Measurements from ENCODE around the gene WNT3A.

Gene WNT3A

DNA sequence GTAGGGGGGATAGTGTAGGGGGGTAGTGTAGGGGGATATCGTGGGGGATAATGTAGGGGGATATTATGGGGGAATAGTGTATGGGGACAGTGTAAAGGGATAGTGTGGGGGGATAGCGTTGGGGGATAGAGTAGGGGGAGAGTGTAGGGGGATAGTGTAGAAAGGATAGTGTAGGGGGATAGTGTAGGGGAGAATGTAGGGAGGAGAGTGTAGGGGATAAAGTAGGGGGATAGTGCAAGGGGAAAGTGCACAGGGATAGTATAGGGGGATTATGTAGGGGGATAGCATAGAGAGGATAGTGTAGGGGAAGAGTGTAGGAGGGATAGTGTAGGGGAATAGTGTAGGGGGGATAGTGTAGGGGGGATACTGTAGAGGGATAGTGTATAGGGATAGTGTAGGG is 63.4 kb downstream of the WNT3A start:
- DNase-seq (ENCODE audit: low read depth) = no peak

DNA sequence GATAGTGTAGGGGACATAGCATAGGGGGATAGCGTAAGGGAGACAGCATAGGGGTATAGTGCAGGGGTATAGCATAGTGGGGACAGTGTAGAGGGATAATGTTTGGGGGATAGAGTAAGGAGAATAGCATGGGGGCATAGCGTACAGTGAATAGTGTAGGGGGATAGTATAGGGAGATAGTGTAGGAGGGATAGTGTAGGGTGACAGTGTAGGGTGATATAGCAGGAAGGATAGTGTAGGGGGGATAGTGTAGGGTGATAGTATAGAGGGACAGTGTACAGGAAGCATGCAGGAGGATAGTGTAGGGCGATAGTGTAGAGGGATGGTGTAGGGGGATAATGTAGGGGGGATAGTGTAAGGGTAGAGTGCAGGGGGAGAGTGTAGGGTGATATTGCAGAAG is 64.1 kb downstream of the WNT3A start:
- DNase-seq (ENCODE audit: low read depth) = no peak

DNA sequence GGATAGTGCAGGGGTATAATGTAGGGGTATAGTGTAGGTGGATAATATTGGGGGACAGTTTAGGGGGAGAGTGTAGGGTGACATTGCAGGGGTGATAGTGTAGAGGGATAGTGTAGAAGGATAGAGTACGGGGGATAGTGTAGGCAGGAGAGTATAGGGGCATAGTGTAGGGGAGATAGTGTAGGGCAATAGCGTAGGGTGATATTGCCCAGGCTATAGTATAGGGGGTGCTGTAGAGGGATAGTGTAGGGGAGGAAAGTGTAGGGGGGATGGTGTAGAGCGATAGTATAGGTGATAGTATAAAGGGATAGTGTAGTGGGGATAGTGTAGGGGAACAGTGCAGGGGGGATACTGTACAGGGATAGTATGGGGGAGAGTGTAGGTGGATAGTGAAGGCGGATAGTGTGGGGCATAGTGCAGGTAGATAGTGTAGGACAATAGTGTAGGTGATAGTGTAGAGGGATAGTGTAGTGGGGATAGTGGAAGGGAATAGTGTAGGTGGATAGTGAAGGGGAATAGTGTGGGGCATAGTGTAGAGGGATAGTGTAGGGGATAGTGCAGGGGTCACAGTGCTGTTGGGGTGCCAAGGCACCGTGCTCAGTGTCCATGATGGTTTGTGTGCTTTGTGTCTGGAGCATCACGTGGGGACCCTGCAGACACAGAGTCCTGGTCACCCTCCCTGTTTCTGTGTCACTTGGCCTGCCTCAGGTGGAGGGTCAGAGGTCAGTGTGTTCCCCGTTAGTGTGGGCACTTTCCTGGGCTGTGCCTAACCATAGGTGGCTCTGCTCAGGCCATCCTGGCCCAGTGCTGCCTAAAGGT is 65.2 kb downstream of the WNT3A start:
- no peak for DNase-seq (ENCODE audit: low read depth)

DNA sequence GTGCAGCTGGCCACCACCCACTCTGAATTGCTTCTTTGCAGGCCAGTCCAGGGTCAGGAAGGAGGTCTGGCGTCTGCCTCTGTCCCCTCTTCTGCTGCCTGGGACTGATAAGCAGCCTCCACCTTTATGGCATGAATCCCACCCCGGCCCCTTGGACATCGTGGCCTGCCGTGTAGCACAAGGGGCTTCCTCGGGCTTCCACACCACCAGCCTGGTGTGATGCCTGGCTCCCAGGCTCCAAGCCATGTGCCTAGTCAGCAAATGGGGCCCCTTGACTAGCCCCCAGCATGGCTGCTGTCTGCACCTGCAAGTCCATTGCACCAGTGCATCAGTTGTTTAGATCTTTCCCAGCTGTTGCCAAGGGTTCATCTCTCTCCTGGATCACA is 65.9 kb downstream of the WNT3A start:
- no peak for DNase-seq (ENCODE audit: low read depth)

DNA sequence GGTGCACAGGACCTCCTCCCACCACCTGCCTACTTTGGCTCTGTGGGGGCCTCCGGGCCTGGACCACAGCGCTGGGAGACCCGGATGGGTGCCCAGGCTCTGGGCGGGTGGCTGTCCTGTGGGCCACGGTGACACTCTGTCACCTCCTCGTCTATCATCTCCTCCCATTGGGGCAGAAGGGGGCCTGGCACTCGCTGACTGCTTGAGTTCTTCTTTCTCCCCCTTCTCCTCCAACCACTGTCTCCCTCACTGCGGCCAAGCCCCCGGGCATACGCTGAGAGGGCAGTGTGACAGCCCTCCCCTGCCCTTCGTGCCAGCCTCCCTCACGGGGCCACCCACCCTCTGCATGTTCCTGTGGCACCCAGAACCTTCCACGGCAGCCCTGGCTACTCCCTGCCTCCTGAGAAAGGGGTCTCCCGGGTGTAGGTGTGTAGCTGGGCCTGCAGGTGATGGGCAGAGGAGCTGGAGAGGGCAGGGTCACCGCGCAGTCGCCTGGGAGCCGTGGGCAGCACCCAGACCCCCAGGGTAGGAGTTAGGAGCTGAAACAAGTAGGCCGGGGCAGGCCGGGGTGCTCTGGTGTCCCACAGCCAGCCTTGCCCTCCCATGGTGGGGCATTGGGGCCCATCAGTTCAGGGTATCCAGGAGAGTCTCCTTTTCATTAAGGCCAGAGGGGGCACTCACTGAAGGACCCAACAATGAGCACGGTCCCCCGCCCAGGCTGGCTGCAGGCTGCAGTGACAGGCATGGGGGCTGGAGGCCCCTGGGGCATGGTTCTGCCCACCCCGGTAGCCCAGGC is 66.5 kb downstream of the WNT3A start:
- no peak for DNase-seq (ENCODE audit: low read depth)

DNA sequence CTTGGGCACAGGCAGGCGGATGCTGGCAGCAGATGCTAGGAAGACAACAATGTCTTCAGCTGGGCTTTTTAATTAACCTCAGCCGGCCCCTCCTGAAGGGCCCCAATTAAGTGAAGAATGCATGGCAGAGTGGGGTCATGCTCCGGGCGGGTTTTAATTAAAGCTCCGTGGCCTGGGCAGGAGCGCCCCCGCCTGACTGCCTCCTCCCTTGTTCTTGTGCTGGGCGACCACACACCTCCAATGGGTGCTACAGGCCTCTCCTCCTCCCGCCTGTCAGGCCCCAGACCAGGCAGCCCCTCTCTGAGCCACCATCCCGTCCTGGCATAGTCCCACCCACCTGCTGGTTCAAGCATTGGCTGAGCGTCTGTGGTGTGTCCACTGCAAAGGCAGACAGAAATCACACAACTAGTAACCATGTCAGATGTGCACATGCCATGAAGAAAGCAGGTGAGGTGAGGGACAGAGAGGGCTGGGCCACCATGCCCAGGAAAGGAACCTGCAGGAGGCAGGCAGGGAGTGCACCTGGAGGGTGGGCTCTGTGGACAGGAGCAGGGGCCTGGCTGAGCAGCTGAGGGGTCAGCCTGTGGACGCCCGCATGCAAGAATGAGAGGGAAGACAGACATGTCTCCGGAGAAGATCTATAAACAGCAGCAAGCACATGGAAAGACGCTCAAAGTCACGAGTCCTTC is 67.2 kb downstream of the WNT3A start:
- no peak for DNase-seq (ENCODE audit: low read depth)

DNA sequence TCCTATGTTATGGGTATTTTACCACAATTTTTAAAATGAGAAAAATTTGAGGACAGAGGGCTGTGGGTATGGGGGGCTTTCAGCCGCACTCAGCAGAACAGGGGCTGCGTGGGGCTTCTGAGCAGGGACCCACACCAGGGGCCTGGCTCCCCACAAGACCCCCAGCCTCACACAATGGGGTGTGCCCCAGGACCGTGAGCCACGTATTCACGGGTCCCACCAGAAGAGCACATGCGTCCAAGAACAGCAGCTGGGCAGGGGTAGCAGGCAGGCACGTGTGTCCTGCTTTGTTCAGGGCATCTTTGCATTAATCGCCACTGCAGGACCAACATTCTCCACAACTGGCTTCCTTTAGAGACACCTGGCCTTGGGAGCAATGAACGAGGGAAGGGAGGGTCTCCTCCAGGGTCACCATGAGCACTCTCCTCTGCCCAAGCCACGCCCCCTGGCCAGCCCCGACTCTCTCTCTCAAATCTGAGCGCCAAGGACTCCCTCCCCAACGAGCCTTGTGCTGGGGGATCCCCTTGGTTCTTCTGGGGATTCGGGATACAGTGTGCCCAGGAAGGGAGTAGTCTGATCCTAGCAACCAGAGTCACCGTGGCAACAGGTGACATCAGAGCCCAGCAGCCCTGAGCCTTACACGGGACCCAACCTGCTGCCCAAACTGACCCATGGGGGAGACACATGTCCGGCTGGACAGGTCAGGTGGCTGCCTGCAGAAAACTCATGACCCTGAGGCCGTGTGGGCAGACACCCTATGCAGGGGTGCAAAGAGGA is 68.3 kb downstream of the WNT3A start:
- DNase-seq (ENCODE audit: low read depth) = no peak

DNA sequence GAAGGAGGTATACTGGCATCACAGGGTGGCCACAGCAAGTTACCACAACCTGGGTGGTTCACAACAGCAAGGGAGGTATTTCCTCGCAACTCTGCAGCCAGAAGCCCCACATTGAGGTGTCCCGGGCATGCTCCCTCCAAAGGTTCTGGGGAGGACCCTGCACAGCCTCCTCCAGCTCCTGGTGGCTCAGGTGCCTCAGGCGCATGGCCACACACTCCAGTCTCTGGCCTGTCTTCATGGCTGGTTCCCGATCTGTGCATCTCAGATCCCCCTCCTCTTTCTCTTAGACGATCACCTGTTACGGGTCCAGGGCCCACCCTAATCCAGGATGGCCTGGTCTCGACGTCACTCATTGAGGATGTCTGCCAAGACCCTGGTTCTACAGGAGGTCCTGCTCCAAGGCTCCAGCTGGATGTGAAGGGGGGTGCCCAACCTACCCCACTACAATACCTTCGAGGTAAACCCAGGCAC is 69.0 kb downstream of the WNT3A start:
- no peak for DNase-seq (ENCODE audit: low read depth)

DNA sequence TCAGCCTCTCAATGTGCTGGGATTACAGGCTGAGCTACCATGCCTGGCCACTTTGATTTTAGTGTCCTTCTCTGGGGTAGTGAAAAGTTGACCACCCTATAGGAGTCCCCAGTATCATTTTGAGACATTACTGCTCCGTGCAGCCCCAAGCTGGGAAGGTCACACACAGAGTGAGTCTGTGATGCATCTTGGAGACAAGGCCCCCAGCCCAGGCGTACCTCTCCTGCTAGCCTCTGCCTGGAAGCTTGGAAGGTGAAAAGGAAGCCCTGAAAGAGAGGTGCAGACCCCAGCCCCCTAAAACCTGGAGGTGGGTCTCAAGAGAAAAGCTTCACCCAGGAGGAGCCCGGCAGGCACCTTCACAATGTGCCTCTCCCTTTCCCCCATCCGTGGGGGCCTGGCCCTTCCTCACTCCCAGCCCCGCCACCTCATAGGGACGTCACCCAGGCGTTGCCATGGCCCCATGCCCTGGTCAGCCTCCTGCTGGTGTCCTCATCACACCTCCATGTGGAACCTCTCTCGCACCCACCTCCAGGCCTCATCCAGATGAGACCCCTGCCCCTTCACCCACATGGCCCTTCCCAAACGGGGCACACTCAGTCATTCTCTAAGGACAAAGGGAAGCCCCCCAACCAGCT is 70.1 kb downstream of the WNT3A start:
- DNase-seq (ENCODE audit: low read depth) = no peak

DNA sequence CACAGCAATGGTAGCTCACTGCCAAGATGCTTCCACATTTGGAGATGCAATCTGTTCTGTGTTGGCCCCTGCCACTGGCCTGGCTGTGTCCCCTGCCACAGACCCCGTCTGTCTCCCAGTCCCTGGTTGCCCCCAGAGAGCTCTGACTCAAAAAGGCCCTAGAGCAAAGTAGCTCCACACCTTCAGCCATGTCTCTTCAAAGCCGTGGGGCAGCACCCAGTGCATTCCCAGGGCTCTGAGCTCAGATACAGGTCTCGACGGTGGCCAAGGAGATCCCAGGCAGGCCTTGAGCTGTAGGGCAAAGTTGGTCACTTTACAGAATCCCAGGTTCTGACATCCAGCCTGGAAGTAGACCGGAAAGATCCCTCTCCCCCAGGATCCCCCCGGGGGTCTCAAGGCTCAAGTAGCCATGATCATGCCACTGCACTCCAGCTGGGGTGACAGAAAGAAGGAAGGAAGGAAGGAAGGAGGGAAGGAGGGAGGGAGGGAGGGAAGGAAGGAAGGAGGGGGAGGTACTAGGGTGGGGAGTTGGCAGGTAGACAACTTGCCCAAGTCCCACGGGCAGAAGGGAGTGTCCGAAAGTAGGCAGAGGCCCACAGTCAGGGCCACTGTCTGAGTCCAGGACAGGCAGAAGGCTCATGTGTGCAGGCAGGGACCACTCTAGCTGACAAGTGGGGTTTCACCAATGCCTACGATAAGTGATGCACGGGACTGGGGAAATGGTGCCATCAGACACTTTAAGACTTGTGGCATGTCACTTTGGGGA is 71.0 kb downstream of the WNT3A start:
- no peak for DNase-seq (ENCODE audit: low read depth)

DNA sequence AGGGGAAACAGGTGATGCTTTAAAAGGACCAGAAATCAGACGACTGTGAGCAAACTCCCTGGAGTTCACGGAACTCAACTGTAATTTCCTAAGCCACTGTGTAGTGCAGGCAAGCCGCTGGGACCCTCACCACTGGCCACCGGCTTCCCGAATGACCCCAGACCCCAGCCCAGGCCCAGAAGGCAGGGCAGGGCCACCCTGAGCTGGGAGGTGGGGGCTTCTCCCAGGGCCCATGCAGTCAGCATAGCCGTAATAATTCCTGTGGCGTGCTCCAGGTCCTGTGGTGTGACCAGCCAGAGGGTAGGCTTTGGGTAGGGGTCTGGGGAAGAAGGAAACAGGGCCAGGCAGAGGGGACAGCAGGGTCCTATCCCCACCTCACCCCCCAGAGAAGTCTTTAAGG is 72.2 kb downstream of the WNT3A start:
- DNase-seq (ENCODE audit: low read depth) = no peak

DNA sequence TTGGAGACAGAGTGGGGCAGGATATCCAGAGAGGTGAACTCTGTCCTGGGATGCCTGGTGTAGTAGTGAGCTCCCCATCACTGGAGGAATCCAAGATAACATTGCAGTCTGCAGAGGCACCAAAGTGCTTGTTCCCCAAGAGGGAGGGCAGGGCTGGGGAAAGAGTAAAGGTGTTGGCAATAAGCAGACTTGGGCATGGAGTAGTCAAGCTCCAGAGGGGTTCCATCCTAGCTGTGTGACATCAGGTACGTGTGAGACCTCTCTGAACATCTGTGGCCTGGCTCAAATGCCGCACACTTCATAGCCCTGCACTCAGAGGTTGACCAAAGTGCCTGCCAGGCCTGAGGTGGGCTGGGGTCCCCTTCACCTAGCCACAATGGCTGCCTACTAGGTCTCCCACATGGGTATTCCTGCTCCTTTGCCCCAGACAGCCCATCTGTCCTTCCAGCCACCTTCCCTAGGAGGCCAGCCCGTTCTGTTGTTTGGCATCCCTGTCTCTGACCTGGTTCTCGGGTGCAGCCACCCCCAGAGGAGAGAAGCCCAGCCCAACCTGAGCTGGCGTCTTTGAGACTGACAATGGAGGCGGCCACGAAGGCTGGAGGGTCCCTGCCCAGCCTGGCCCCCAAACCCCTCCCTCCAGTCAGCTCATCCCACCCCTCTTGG is 72.9 kb downstream of the WNT3A start:
- DNase-seq (ENCODE audit: low read depth) = no peak

DNA sequence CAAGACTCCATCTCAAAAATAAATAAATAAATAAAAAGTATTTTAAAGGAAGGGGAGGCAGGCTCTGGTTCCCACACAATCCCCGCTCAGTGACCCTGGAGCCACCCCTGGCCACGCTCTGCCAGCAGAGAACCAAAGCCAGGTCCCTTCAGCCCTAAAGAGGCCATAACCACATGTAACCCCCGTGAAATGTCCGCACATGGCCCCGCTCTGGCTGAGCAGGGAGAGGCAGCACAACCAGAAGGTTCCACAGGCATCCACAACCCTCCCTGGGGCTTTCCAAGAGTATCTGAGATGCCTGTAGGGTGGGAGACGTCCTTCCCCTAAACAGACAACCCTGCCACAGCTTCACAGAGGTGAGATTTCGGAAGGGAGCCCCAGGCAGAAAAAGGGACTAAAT is 74.3 kb downstream of the WNT3A start:
- DNase-seq (ENCODE audit: low read depth) = no peak

DNA sequence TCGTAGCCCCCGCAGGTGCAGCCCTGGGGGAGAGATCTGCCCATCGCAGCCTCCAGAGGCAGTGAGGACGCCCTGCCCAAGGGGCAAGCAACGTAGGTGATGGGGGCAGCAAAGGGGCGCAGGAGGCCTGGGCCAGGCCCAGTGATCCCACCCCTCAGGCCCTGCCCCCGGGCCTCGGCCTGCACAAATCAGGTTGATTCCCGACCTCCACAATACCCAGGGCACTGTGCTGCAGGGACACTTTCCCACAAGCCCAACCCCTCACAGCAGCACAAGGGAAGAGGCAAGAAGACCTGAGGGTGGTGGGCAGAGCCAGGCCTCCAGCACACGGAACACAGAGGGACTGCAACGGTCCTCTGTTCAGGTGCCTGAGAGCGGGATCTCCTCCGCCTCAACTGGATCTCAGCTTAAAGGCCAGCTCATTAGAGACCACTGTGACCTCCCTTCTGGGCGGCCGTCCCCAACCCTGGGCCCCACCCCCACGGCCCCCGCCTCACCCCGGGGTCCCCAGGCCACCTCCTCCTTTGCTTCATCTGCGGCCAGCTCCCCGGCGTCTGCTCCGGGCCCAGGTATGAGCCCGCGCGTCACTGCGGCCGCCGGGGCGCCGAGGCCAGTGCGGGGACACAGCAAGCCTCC is 74.9 kb downstream of the WNT3A start:
- DNase-seq (ENCODE audit: low read depth) = no peak

DNA sequence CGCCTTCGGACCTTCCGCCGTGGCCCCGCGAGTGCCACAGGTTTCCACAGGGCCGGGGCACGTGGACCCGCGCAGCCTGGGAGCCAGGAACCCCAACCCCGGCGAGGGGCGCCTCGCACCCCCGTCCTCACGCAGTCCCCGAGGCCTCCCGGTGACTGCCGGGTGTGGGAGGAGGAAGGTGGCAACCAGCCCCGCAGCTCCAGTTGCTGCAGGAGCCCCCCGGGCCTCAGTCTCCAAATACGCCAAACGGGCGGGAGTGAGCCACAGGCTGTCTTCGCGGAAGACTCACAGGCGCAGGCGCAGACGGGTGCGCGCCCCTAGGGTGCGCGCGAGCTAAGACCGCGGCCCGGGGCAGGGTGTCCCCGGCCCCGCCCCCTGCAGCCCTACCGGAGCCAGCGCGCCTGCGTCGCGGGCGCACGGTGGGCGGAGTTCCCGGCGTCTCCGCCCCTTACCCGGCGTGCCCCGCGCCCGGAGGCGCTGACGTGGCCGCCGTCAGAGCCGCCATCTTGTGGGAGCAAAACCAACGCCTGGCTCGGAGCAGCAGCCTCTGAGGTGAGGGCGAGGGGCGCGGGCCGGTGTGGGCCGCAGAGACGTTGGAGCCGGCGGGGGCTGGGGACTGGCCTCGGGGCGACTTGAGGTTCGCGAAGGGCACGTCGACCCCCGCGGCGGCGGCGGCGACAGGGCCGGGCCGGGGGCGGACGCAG is 75.6 kb downstream of the WNT3A start, which contains the start of gene ARF1:
Gene ARF1 (plus strand): TSS at position 495 of the 704 bp plus-strand sequence. CDS start 14,407 bp downstream, outside the sequence.
- DNase-seq (ENCODE audit: low read depth) = peak; percentile 58

DNA sequence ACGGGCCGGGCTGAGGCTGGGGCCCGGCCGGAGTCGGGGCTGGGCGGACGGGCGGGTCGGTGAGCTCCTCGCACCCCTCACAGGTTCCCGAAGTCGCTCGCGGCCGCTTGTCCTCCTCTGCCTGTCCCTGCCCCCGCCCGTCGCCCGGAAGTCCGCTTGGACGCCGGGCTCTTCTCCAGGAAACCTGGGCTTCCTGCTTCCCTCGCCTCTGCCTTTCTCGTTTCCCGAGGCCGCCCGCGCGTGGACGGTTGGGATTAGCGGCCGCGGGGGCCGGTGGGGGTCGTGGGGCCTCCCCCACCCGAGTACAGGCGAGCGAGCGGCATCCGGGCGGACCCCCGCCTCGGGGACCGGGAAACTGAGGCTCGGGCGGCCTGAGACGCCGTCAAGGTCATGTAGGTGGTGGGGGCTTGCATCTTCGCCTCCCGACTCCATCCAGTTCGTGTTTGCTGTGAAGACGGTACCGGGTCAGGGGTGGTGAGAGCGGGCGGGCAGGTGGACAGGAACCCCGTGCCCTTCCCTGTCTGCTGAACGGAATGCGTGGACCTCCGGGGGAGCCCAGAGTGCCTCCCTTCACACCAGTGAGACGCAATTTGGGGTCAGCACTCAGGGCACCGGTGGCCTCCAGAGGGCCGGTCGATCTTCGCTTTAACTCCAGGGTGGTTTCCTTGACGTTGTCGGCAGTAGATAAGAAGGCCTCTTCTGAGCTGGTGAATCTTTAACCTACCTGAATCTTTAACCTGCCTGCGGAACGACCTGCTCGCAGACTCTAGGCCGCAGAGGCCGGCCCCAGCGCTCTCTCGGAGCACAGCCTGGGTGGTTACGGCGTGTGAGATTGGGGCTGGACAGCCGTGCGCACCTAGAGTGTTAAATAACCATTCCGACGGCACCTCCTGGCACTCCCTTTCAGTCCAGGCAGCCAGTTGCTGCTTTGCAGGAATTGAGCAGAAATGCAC is 76.4 kb downstream of the WNT3A start:
- no peak for DNase-seq (ENCODE audit: low read depth)

DNA sequence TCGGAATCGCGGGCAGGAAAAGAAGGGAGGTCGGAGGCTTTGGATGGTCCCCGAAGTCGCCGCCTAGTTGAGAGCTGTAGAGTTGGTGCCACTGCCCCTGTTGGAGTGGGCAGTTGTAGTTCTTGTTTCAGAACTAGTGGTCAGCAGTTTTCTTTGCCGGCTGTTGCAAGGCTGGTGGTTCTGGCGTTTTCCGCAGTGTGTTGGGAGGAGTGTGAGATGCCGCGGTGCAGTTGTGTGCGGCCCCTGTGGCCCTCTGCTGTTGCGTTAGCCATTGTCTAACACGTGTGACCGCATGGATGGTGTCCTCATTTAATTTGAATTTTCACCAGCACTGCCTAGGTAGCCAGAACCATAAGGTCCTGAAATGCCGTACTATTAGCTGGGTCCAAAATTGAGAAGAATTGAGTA is 77.1 kb downstream of the WNT3A start:
- no peak for DNase-seq (ENCODE audit: low read depth)

DNA sequence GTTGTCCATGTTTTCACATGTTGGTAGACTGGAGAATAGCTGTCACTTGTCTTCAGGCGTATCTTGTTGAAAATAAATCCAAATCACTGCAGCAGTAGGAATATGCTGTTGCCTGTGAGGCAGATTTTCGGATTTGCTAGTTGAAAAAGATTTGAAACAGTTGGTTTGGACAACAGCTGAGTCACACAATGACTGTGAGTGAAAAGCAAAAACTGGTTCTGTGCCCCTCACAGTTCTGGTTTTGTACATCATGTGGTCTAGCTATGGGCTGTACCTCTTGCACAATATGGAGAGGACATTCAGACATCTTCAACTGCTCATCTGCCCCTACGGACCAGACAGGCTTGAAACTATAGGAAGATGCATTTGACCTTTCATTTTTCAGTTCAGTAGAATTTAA is 77.5 kb downstream of the WNT3A start:
- peak; percentile 72 for DNase-seq (ENCODE audit: low read depth)
